ENCODE data around the gene RBPMS2. TPM values are rescaled to one million over a fixed set of nuclear protein-coding genes. Genes with fewer than 3 reads are reported as not detected.
A peak's percentile ranks its signal among the peaks of the same experiment; 100 is the strongest.

The RBPMS2 gene
- polyA plus RNA-seq, 2 of the 4 experiments (the other 2 are of a cell fraction) = 3.0 to 8.7 TPM

GRCh38 chr15:64730151-64730550 lies 45.2 kb downstream of the RBPMS2 start:
- POLR2A ChIA-PET = no interaction called here
- WGBS (ENCODE audit: missing lambda C conversion rate) = 67% methylated on average over 5 of the region's 5 CpGs

GRCh38 chr15:64720188-64720587 lies 55.2 kb downstream of the RBPMS2 start:
- WGBS (ENCODE audit: missing lambda C conversion rate) = 95% methylated on average over 3 of the region's 3 CpGs
- no peak for TF ChIP-seq NFE2L2 (conservative IDR thresholded peaks at IDR 0.05; ENCODE audit: low read length)
- TF ChIP-seq ZFP36 (IDR thresholded peaks at IDR 0.05; ENCODE audit: borderline replicate concordance, partially characterized antibody) = no peak
- TF ChIP-seq GATA3 (IDR thresholded peaks at IDR 0.05; ENCODE audit: borderline replicate concordance) = no peak
- TF ChIP-seq FOSL2 (IDR thresholded peaks at IDR 0.05) = no peak
- no peak for TF ChIP-seq FOSL2 (CRISPR knock-in tag; IDR thresholded peaks at IDR 0.05)
- no peak for TF ChIP-seq RARB (CRISPR knock-in tag; IDR thresholded peaks at IDR 0.05)
- no peak for TF ChIP-seq ZNF302 (CRISPR knock-in tag; IDR thresholded peaks at IDR 0.05)
- no peak for TF ChIP-seq JUN (IDR thresholded peaks at IDR 0.05)
- no peak for TF ChIP-seq TFCP2L1 (CRISPR knock-in tag; IDR thresholded peaks at IDR 0.05)
- TF ChIP-seq FOXS1 (CRISPR knock-in tag; IDR thresholded peaks at IDR 0.05) = no peak
- no peak for DNase-seq (ENCODE audit: low read depth in 1 of 2, low spot score in 1 of 2)
- FAIRE-seq = no peak
- Histone ChIP-seq H3K4me3 (no peak overlapping the region), H3K9me3 (no peaks in the 10 kb centered on the region), H3K4me1 (0 out of 3 replicates have a peak, but pooled peaks cover 3% of the 10 kb centered on the region), H3K4me2 (no peak overlapping the region), H3K27ac (no peak overlapping the region)
- POLR2A ChIA-PET = interaction anchor here (0.6 kb wide), 1 partner anchor 124 kb away, joined by 5 read pairs; no protein-coding TSS in a partner anchor
- ATAC-seq = no peak
- CTCF ChIA-PET = interaction anchor here (0.6 to 44.5 kb wide), 15 partner anchors 8 to 1698 kb away, joined by 3 to 1052 read pairs (median 4); no protein-coding TSS in a partner anchor

More at GRCh38 chr15:64730151-64730550, 45.2 kb downstream of the RBPMS2 start:
- H3K4me3 ChIP-seq = no peak overlapping the region
- CTCF ChIA-PET = interaction anchor here (0.6 to 44.5 kb wide), 37 partner anchors 9 to 351 kb away, joined by 3 to 1052 read pairs (median 5); no protein-coding TSS in a partner anchor
- TF ChIP-seq EHF (CRISPR knock-in tag; IDR thresholded peaks at IDR 0.05) (no peak), RCOR1 (IDR thresholded peaks at IDR 0.05; ENCODE audit: low read depth, low read length) (no peak), ZSCAN20 (CRISPR knock-in tag; IDR thresholded peaks at IDR 0.05) (no peak), CHD2 (IDR thresholded peaks at IDR 0.05; ENCODE audit: low read length, partially characterized antibody) (no peak), MYC (IDR thresholded peaks at IDR 0.05; ENCODE audit: borderline replicate concordance, low read length) (no peak), RFX5 (IDR thresholded peaks at IDR 0.05) (no peak), GATA3 (IDR thresholded peaks at IDR 0.05; ENCODE audit: borderline replicate concordance) (no peak), NFE2L2 (conservative IDR thresholded peaks at IDR 0.05; ENCODE audit: low read length) (no peak), MAZ (IDR thresholded peaks at IDR 0.05; ENCODE audit: borderline replicate concordance, low read depth, low read length) (no peak)
- TF ChIP-seq, protein P1, sequence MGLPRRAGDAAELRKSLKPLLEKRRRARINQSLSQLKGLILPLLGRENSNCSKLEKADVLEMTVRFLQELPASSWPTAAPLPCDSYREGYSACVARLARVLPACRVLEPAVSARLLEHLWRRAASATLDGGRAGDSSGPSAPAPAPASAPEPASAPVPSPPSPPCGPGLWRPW (IDR thresholded peaks at IDR 0.05) = no peak
- TF ChIP-seq, protein P2, sequence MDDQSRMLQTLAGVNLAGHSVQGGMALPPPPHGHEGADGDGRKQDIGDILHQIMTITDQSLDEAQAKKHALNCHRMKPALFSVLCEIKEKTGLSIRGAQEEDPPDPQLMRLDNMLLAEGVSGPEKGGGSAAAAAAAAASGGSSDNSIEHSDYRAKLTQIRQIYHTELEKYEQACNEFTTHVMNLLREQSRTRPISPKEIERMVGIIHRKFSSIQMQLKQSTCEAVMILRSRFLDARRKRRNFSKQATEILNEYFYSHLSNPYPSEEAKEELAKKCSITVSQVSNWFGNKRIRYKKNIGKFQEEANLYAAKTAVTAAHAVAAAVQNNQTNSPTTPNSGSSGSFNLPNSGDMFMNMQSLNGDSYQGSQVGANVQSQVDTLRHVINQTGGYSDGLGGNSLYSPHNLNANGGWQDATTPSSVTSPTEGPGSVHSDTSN (IDR thresholded peaks at IDR 0.05) = no peak
- H3K4me2 ChIP-seq = no peak overlapping the region
- ATAC-seq (no peak), DNase-seq (ENCODE audit: low read depth in 1 of 2, low spot score in 1 of 2) (no peak), FAIRE-seq (no peak)
- no peaks in the 10 kb centered on the region for H3K9me3 ChIP-seq
- peaks cover 9% of the 10 kb centered on the region for H3K4me1 ChIP-seq
- no peak overlapping the region for H3K27ac ChIP-seq

GRCh38 chr15:64717735-64718495 lies 57.5 kb downstream of the RBPMS2 start:
- Histone ChIP-seq H3K9me3 (no peaks in the 10 kb centered on the region), H3K4me1 (0 out of 3 replicates have a peak, but pooled peaks cover 3% of the 10 kb centered on the region), H3K4me2 (no peak overlapping the region), H3K27ac (no peak overlapping the region), H3K4me3 (no peak overlapping the region)
- DNase-seq (ENCODE audit: low read depth in 1 of 2, low spot score in 1 of 2) = no peak
- ChIA-PET CTCF (interaction anchor here (1.2 to 44.5 kb wide), 7 partner anchors 10 to 147 kb away, joined by 3 to 1052 read pairs (median 27); no protein-coding TSS in a partner anchor), POLR2A (no interaction called here)
- 0 out of 6 replicates have a peak, but pooled peaks have one; percentile 20 to 21 for ATAC-seq
- 92% methylated on average over 18 of the region's 18 CpGs for WGBS (ENCODE audit: missing lambda C conversion rate)
- TF ChIP-seq, protein P2 (IDR thresholded peaks at IDR 0.05) = no peak
- no peak for TF ChIP-seq HMGXB4 (CRISPR knock-in tag; IDR thresholded peaks at IDR 0.05; ENCODE audit: borderline replicate concordance)
- TF ChIP-seq HOXB5 (CRISPR knock-in tag; IDR thresholded peaks at IDR 0.05) = no peak
- TF ChIP-seq HOXB13 (CRISPR knock-in tag; IDR thresholded peaks at IDR 0.05; ENCODE audit: low read depth) = no peak
- no peak for TF ChIP-seq CBX8 (IDR thresholded peaks at IDR 0.05)
- TF ChIP-seq RFX5 (IDR thresholded peaks at IDR 0.05) = no peak
- TF ChIP-seq NR3C1 (IDR thresholded peaks at IDR 0.05) = no peak
- no peak for TF ChIP-seq ESRRA (IDR thresholded peaks at IDR 0.05; ENCODE audit: borderline replicate concordance, low read length)
- no peak for TF ChIP-seq POLR2A (IDR thresholded peaks at IDR 0.05; ENCODE audit: low read length)
- no peak for TF ChIP-seq CHD2 (IDR thresholded peaks at IDR 0.05; ENCODE audit: low read length, partially characterized antibody)
- no peak for TF ChIP-seq TFCP2L1 (CRISPR knock-in tag; IDR thresholded peaks at IDR 0.05)
- no peak for TF ChIP-seq HEYL (CRISPR knock-in tag; IDR thresholded peaks at IDR 0.05)
- no peak for TF ChIP-seq EHMT2 (IDR thresholded peaks at IDR 0.05; ENCODE audit: low read depth)
- no peak for TF ChIP-seq BCL3 (IDR thresholded peaks at IDR 0.05)
- FAIRE-seq = no peak
